ENCODE data around the gene RALGPS2. TPM values are rescaled to one million over a fixed set of nuclear protein-coding genes. Genes with fewer than 3 reads are reported as not detected.

RALGPS2 gene
- total and polyA plus RNA-seq, 9 of the 15 experiments (the other 6 are each of a cell fraction or from before 2014, with no cell fraction given): 0.28 to 6.5 (median 2.6) TPM

GRCh38 chr1:178781533-178782330 is 56.7 kb downstream of the RALGPS2 start (continued):
- TF ChIP-seq PATZ1 (CRISPR knock-in tag; IDR thresholded peaks at IDR 0.05; ENCODE audit: borderline replicate concordance): no peak
- TF ChIP-seq ZNF146 (CRISPR knock-in tag; IDR thresholded peaks at IDR 0.05; ENCODE audit: unreplicated experiment): no peak
- TF ChIP-seq CTBP1 (IDR thresholded peaks at IDR 0.05; ENCODE audit: borderline replicate concordance): no peak

GRCh38 chr1:178784131-178784536 is 59.1 kb downstream of the RALGPS2 start:
- no TSS peak for BruUV-seq (replicated peaks)
- 3% methylated on average over 2 of the region's 2 CpGs for WGBS (ENCODE audit: insufficient coverage, low coverage, missing lambda C conversion rate)
- no peaks in the 10 kb centered on the region for H3K9me3 ChIP-seq (replicated peaks; ENCODE audit: control insufficient read depth, insufficient read depth, low read depth, low read length)
- intact Hi-C loops (cut with micrococcal nuclease): loop anchor here (5.0 kb wide), 1 partner anchor 283 kb away; no protein-coding TSS in a partner anchor
- in situ Hi-C loops (cut with MboI): no loop called here
- H3K36me3 ChIP-seq (ENCODE audit: control insufficient read depth, insufficient read depth, low read length): no peaks in the 10 kb centered on the region
- FAIRE-seq (no peak), DNase-seq (ENCODE audit: extremely low read depth in 1 of 4, low spot score in 3 of 4) (no peak), ATAC-seq (no peak)
- H3K9me1 ChIP-seq (ENCODE audit: control insufficient read depth, insufficient read depth, low read length): no peaks in the 10 kb centered on the region
- no peaks in the 10 kb centered on the region for H3K79me2 ChIP-seq (ENCODE audit: control insufficient read depth, insufficient read depth, low read length)
- H3K9ac ChIP-seq (ENCODE audit: insufficient read depth in 1 of 2, low read depth in 2 of 2, low read length in 2 of 2): no peak overlapping the region
- CTCF ChIA-PET (ENCODE audit: low intra/inter-chr PET ratio): no interaction called here
- no peak overlapping the region for H3K27ac ChIP-seq (ENCODE audit: extremely low read depth, low read depth, low read length)
- 0 out of 5 replicates have a peak, but pooled peaks cover 0 to 3% of the 10 kb centered on the region in 2 experiments for H3K27me3 ChIP-seq (ENCODE audit: control insufficient read depth in 2 of 2, insufficient read depth in 2 of 2, low read length in 2 of 2)
- no peak overlapping the region for H3K4me2 ChIP-seq (ENCODE audit: insufficient read depth, low read length)
- H4K20me1 ChIP-seq (replicated peaks; ENCODE audit: control insufficient read depth, insufficient read depth, low read length): no peaks in the 10 kb centered on the region
- no peak overlapping the region for H2AFZ ChIP-seq (ENCODE audit: low read depth, low read length)
- POLR2A ChIA-PET: interaction anchor here (0.9 kb wide), 1 partner anchor 11 kb away, joined by 3 read pairs; no protein-coding TSS in a partner anchor
- no peak overlapping the region for H3K4me3 ChIP-seq
- H3K4me1 ChIP-seq (replicated peaks in 1 of 2; ENCODE audit: control insufficient read depth in 2 of 2, insufficient read depth in 2 of 2, low read length in 2 of 2): no peaks in the 10 kb centered on the region
- TF ChIP-seq BHLHE40 (IDR thresholded peaks at IDR 0.05; ENCODE audit: low read length) (no peak), RNF2 (IDR thresholded peaks at IDR 0.05) (no peak), ZNF778 (CRISPR knock-in tag; IDR thresholded peaks at IDR 0.05) (no peak), ZBTB9 (CRISPR knock-in tag; IDR thresholded peaks at IDR 0.05) (no peak), HINFP (tag; conservative IDR thresholded peaks at IDR 0.05; ENCODE audit: low read depth) (no peak), CREB5 (CRISPR knock-in tag; IDR thresholded peaks at IDR 0.05) (no peak), MIER1 (IDR thresholded peaks at IDR 0.05; ENCODE audit: low read depth) (no peak), ZBTB26 (CRISPR knock-in tag; IDR thresholded peaks at IDR 0.05) (no peak), SMARCA4 (IDR thresholded peaks at IDR 0.05) (no peak)
